Heart left ventricle (tissue), 16 donors: ENCODE measurements around the gene SETD1A. TPM values are rescaled to one million over a fixed set of nuclear protein-coding genes. Genes with fewer than 3 reads are reported as not detected.
A peak's percentile ranks its signal among the peaks of the same experiment; 100 is the strongest.

ENCODE experiments used
- ATAC-seq, 4 donors: fragments of 200-7000 bp; cut with Tn5 transposase; one replicate each; pipeline ENCODE4 v1.9.1; 2020 to 2022; ENCODE audit warnings: moderate library complexity in 4 of 4, mild to moderate bottlenecking in 3 of 4, moderate number of reproducible peaks in 1 of 4
- DNase-seq, 5 donors: peaks; one replicate each; pipeline ENCODE4 v3.0.0-alpha.2; 2020
- H3K27ac ChIP-seq, 12 donors: fragments of 200-600 bp; sonication (generic) in 4 of 12; one replicate each; pipeline versions ENCODE4 v1.5.0 to v1.8.0; 2016 to 2022; ENCODE audit warnings: mild to moderate bottlenecking in 2 of 12
- H3K27me3 ChIP-seq, 9 donors: fragments of 200-600 bp; sonication (generic) in 2 of 9; one replicate each; pipeline versions ENCODE4 v1.5.1 to v1.8.0; 2016 to 2022; ENCODE audit warnings: mild to moderate bottlenecking in 3 of 9
- H3K36me3 ChIP-seq, 9 donors: fragments of 200-600 bp; sonication (generic) in 2 of 9; one replicate each; pipeline versions ENCODE4 v1.5.0 to v1.8.0; 2018 to 2022; ENCODE audit warnings: mild to moderate bottlenecking in 2 of 9
- H3K4me1 ChIP-seq, 12 donors: fragments of 200-600 bp; sonication (generic) in 4 of 12; one replicate each; pipeline versions ENCODE4 v1.5.0 to v1.8.0; 2016 to 2022; ENCODE audit warnings: mild to moderate bottlenecking in 3 of 12
- H3K4me3 ChIP-seq, 12 donors: fragments of 200-600 bp; sonication (generic) in 4 of 12; one replicate each; pipeline versions ENCODE4 v1.5.0 to v1.8.0; 2017 to 2022; ENCODE audit warnings: mild to moderate bottlenecking in 9 of 12, moderate library complexity in 4 of 12
- H3K9me3 ChIP-seq, 12 donors: fragments of 200-600 bp; sonication (generic) in 4 of 12; one replicate each; pipeline versions ENCODE4 v1.5.0 to v1.8.0; 2016 to 2022; ENCODE audit warnings: mild to moderate bottlenecking in 1 of 12
- CTCF ChIP-seq, 12 donors: fragments of 200-600 bp; sonication (generic) in 4 of 12; IDR thresholded peaks; one replicate each; pipeline versions ENCODE4 v1.5.0 to v1.8.0; 2018 to 2022; ENCODE audit warnings: antibody characterized with exemption in 12 of 12, mild to moderate bottlenecking in 5 of 12
- POLR2A ChIP-seq, 2 donors: fragments of 450-650 bp; IDR thresholded peaks; one replicate each; pipeline ENCODE4 v1.6.1; 2017; ENCODE audit warnings: antibody characterized with exemption in 2 of 2, mild to moderate bottlenecking in 2 of 2, moderate library complexity in 2 of 2
- WGBS, 4 donors: extraction: QIAGEN DNeasy Blood & Tissue Kit in 2 of 4; methylation state at CpG; one replicate each; pipeline versions ENCODE4 v1.1.5 to v1.1.7; 2013 to 2018; 5-methylcytosine and 5-hydroxymethylcytosine counted together
- intact Hi-C, 10 donors: fragments of 100-400 bp; cut with DNase I; formaldehyde crosslinking; loops; one replicate each; pipeline versions ENCODE4 v1.11.1 to v1.14.2; 2022
- polyA plus RNA-seq, 2 donors: library from polyadenylated mRNA; stranded (reverse); fragments of 200-250 nt; gene quantifications; one replicate each; pipeline ENCODE4 v1.2.3, GENCODE V29; 2013
- total RNA-seq, 9 donors: library from RNA; depleted of rRNA in 2 of 9; stranded (reverse); fragments of >200 nt in 2 of 9; fragmentation: NEBNext Ultra II Directional in 3 of 9; extraction: Animal tissue kit (Norgen Biotek cat#: 25700) in 3 of 9; gene quantifications; one replicate each; pipeline versions ENCODE4 v1.1.0 to v1.2.4, GENCODE V29; 2016 to 2023
- donor health status: ischemic (EF 13 %, LVEDD 7.1; RV severe dilation, severe dysfunction).
- donor health status: healthy with polysubstance abuse.
- donor health status: DM: no; HTN: yes; CAD: no.
- donor health status: DM: no; HTN: no; CAD: no.
- donor health status: ischemic (EF 25% LVEDD 6.9; RV normal size, moderate dysfunction).
- donor health status: ischemic (EF 25% LVEDD 5.7; RV mildly dilated, moderate dysfunction).
- donor health status: healthy.
- donor health status: DM: yes; HTN: yes; CAD: no.
- donor health status: ischemic (EF 35%, LVEDD 5.7; RV mildly dilated, moderate dysfunction).
- donor health status: nonischemic (EF 11% LVEDD 7.7; RV severe dilation, severe dysfunction).
- donor health status: DM: yes; HTN: yes; CAD: no.
- donor health status: PGD.
- donor health status: ischemic (EF 29% LVEDD 5.4; RV normal size, mild dysfunction).
- donor health status: nonischemic (EF 23%, LVEDD 6.1; RV moderate dilation, normal function).

The SETD1A gene
- total and polyA plus RNA-seq, 11 donors = 4.6 to 12.1 (median 9.0) TPM

GRCh38 chr16:30944352-30944751, 13.2 kb upstream of the SETD1A start:
- Histone ChIP-seq H3K4me1 (peaks cover 0 to 20% (median 9%) of the 10 kb centered on the region in 12 donors), H3K4me3 (no peak overlapping the region), H3K27ac (no peak overlapping the region), H3K27me3 (no peaks in the 10 kb centered on the region), H3K36me3 (peaks cover 0 to 46% (median 26%) of the 10 kb centered on the region in 9 donors), H3K9me3 (no peaks in the 10 kb centered on the region)
- ATAC-seq (no peak), DNase-seq (no peak)
- intact Hi-C loops = no loop called here
- no peak for TF ChIP-seq POLR2A (IDR thresholded peaks at IDR 0.05)
- no peak for TF ChIP-seq CTCF (IDR thresholded peaks at IDR 0.05)

GRCh38 chr16:30946671-30947540, 10.6 kb upstream of the SETD1A start:
- no peaks in the 10 kb centered on the region for H3K27me3 ChIP-seq
- 91 to 92% (median 92%) methylated on average over 37 to 38 of the region's 38 CpGs for WGBS, 4 donors
- peaks cover 5 to 41% (median 26%) of the 10 kb centered on the region in 12 donors for H3K4me1 ChIP-seq
- no peak for ATAC-seq
- no peak overlapping the region for H3K27ac ChIP-seq
- no peaks in the 10 kb centered on the region for H3K9me3 ChIP-seq
- peaks cover 0 to 30% (median 14%) of the 10 kb centered on the region in 9 donors for H3K36me3 ChIP-seq
- intact Hi-C loops = no loop called here
- no peak overlapping the region for H3K4me3 ChIP-seq
- TF ChIP-seq POLR2A (IDR thresholded peaks at IDR 0.05) (no peak), CTCF (IDR thresholded peaks at IDR 0.05) (no peak)
- peak in 1 of 5 donors; percentile 66 for DNase-seq

DNA sequence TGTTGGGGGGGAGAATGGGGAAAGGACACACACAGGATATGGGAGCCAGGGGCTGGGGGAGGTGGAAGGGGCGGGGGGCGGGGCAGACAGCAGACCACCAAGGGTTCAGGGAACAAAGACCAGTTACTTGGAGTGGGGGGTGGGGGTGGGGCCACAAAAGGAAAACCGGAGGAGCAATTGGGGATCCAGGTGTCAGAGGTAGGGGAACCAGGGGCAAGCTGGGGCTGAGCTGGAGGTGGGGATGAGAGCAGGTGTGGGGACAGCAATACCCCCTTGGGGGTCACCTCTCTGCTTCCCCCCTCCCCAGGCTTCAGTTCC, 10.1 kb upstream of the SETD1A start:
- ATAC-seq (no peak), DNase-seq (no peak)
- Histone ChIP-seq H3K27ac (peak overlapping the region in 7 of 12 donors; percentile 83 to 99 (median 95)), H3K27me3 (no peaks in the 10 kb centered on the region), H3K36me3 (peaks cover 0 to 27% (median 12%) of the 10 kb centered on the region in 9 donors), H3K9me3 (no peaks in the 10 kb centered on the region), H3K4me1 (peaks cover 5 to 40% (median 22%) of the 10 kb centered on the region in 12 donors), H3K4me3 (no peak overlapping the region)
- WGBS, 4 donors = 76 to 92% (median 88%) methylated on average over 3 of the region's 3 CpGs
- TF ChIP-seq POLR2A (IDR thresholded peaks at IDR 0.05) (no peak), CTCF (IDR thresholded peaks at IDR 0.05) (no peak)
- intact Hi-C loops = no loop called here

- intact Hi-C loops = no loop called here
- ATAC-seq (peak; percentile 28 to 64 (median 52)), DNase-seq (peak; percentile 79 to 89 (median 88))
- no peak for TF ChIP-seq POLR2A (IDR thresholded peaks at IDR 0.05)
- no peak for TF ChIP-seq CTCF (IDR thresholded peaks at IDR 0.05)
- Histone ChIP-seq H3K4me1 (peaks cover 5 to 40% (median 23%) of the 10 kb centered on the region in 12 donors), H3K27ac (peak overlapping the region; percentile 88 to 99 (median 95)), H3K4me3 (peak overlapping the region; percentile 79 to 100 (median 96)), H3K36me3 (peaks cover 0 to 21% (median 10%) of the 10 kb centered on the region in 9 donors), H3K9me3 (no peaks in the 10 kb centered on the region), H3K27me3 (no peaks in the 10 kb centered on the region)
- 20 to 39% (median 37%) methylated on average over 15 to 44 of the region's 44 CpGs for WGBS, 4 donors
These were observed 9.5 kb upstream of the SETD1A start for GRCh38 chr16:30947859-30948666.
